ENCODE measurements around the gene IL17C.
A peak's percentile ranks its signal among the peaks of the same experiment; 100 is the strongest.
"Not testable (repeated sequence)": the region's sequence is repeated elsewhere in the genome, so short reads cannot be mapped to it uniquely, and the experiment has no call there.

The IL17C gene

GRCh38 chr16:88600539-88600896, 37.9 kb upstream of the IL17C start:
- H3K27ac Mint-ChIP-seq, result no peak overlapping the region
- H3K4me1 Mint-ChIP-seq, result peaks cover 20 to 32% of the 10 kb centered on the region in 2 donors
- no peak for ATAC-seq (replicated peaks)
- no peak for DNase-seq
- no peak overlapping the region for H3K4me3 Mint-ChIP-seq
- H3K27me3 Mint-ChIP-seq, result no peaks in the 10 kb centered on the region
- H3K9me3 Mint-ChIP-seq, result no peaks in the 10 kb centered on the region
- peaks cover 39 to 56% of the 10 kb centered on the region in 2 donors for H3K36me3 Mint-ChIP-seq

DNA sequence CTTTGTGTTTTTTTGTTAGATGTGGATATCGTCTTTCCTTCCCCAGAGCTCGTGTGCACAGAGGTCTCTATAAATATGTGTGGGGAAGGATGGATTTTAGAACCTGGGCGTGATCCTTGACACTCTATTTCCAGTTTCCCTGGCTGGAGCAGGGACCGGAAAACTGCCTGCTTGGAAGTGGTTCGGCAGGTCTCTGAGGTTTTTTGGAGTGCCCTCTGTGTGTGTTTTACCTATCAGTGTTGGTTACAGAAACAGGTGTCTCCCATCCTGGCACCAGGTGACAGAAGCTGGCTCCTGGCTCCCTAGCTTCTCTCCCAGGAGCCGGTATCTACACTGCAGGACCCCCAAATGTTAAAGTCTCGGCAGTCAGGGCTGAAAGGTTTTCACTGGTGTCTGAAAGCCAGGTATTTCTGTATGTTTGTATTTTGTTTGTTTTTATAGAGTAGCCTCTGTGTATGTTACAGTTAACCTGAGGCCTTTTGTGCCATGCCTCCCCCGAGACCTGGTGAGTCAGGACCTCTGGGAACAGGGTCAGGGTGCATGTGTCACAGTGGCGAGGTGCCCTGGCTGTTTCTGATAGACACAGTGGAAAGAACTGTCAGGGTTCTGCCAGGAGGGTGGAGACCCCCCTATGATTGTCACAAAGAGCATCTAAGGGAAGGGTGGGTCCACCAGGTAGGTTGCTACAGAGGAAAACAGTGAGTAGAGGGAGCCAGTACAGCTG, 36.9 kb upstream of the IL17C start:
- no peak overlapping the region for H3K27ac Mint-ChIP-seq
- H3K9me3 Mint-ChIP-seq, result no peaks in the 10 kb centered on the region
- H3K27me3 Mint-ChIP-seq, result no peaks in the 10 kb centered on the region
- DNase-seq (no peak), ATAC-seq (replicated peaks) (peak in 1 of 2 donors; percentile 41)
- H3K4me3 Mint-ChIP-seq, result no peak overlapping the region
- peaks cover 38 to 53% of the 10 kb centered on the region in 2 donors for H3K36me3 Mint-ChIP-seq
- H3K4me1 Mint-ChIP-seq, result peaks cover 20 to 32% of the 10 kb centered on the region in 2 donors

GRCh38 chr16:88602091-88602490, 36.3 kb upstream of the IL17C start:
- ATAC-seq (replicated peaks), result no peak
- H3K27ac Mint-ChIP-seq, result no peak overlapping the region

GRCh38 chr16:88605186-88606147, 32.9 kb upstream of the IL17C start:
- peaks cover 18 to 40% of the 10 kb centered on the region in 2 donors for H3K4me1 Mint-ChIP-seq
- no peak for ATAC-seq (replicated peaks)
- no peak overlapping the region for H3K27ac Mint-ChIP-seq
- no peaks in the 10 kb centered on the region for H3K9me3 Mint-ChIP-seq
- H3K4me3 Mint-ChIP-seq, result no peak overlapping the region
- no peak for DNase-seq
- H3K36me3 Mint-ChIP-seq, result peaks cover 45 to 57% of the 10 kb centered on the region in 2 donors
- no peaks in the 10 kb centered on the region for H3K27me3 Mint-ChIP-seq

More at GRCh38 chr16:88602091-88602490, 36.3 kb upstream of the IL17C start:
- Mint-ChIP-seq H3K4me1 (peaks cover 18 to 33% of the 10 kb centered on the region in 2 donors), H3K4me3 (no peak overlapping the region), H3K27me3 (no peaks in the 10 kb centered on the region), H3K36me3 (peaks cover 35 to 58% of the 10 kb centered on the region in 2 donors), H3K9me3 (no peaks in the 10 kb centered on the region)
- no peak for DNase-seq

GRCh38 chr16:88606148-88606757, 32.1 kb upstream of the IL17C start:
- ATAC-seq (replicated peaks), result no peak
- no peak for DNase-seq
- H3K4me1 Mint-ChIP-seq, result peaks cover 15 to 35% of the 10 kb centered on the region in 2 donors
- H3K27ac Mint-ChIP-seq, result no peak overlapping the region
- H3K4me3 Mint-ChIP-seq, result no peak overlapping the region
- H3K27me3 Mint-ChIP-seq, result no peaks in the 10 kb centered on the region
- H3K9me3 Mint-ChIP-seq, result no peaks in the 10 kb centered on the region
- H3K36me3 Mint-ChIP-seq, result peaks cover 46 to 58% of the 10 kb centered on the region in 2 donors

DNA sequence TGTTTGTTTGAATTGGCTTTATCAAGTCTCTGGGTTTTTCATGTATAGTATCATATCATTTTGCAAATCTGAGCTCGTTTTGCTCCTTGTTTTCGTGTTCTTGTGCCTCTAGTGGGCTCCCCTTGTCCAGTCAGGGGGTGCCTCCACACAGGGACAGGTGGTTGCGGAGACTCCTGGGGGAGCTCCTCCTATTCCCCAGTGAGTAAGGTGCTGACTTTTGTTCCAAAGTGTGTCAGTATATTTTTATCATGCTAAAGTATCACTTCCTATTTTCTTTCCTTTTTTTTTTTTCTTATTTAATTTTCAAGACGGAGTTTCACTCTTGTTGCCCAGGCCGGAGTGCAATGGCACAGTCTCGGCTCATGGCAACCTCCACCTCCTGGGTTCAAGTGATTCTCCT, 30.3 kb upstream of the IL17C start:
- ATAC-seq (replicated peaks) (peak; percentile 60 to 74), DNase-seq (no peak)
- peak overlapping the region; percentile 39 to 60 for H3K4me3 Mint-ChIP-seq
- H3K36me3 Mint-ChIP-seq, result peaks cover 43 to 53% of the 10 kb centered on the region in 2 donors
- no peaks in the 10 kb centered on the region for H3K9me3 Mint-ChIP-seq
- no peaks in the 10 kb centered on the region for H3K27me3 Mint-ChIP-seq
- peaks cover 11 to 32% of the 10 kb centered on the region in 2 donors for H3K4me1 Mint-ChIP-seq
- peak overlapping the region; percentile 4 for H3K27ac Mint-ChIP-seq

- DNase-seq; H3K9me3 Mint-ChIP-seq; ATAC-seq (replicated peaks); H3K27ac Mint-ChIP-seq; H3K4me3 Mint-ChIP-seq; H3K27me3 Mint-ChIP-seq: not testable (repeated sequence)
- peaks cover 16 to 45% of the 10 kb centered on the region in 2 donors for H3K4me1 Mint-ChIP-seq
- H3K36me3 Mint-ChIP-seq, result peaks cover 49 to 59% of the 10 kb centered on the region in 2 donors
Measured at GRCh38 chr16:88609426-88609825, 28.9 kb upstream of the IL17C start.

GRCh38 chr16:88610080-88610479, 28.3 kb upstream of the IL17C start:
- no peak overlapping the region for H3K27ac Mint-ChIP-seq
- DNase-seq (no peak), ATAC-seq (replicated peaks) (no peak)
- H3K36me3 Mint-ChIP-seq, result peaks cover 50 to 62% of the 10 kb centered on the region in 2 donors
- no peaks in the 10 kb centered on the region for H3K9me3 Mint-ChIP-seq
- H3K4me3 Mint-ChIP-seq, result no peak overlapping the region
- no peaks in the 10 kb centered on the region for H3K27me3 Mint-ChIP-seq
- peaks cover 17 to 49% of the 10 kb centered on the region in 2 donors for H3K4me1 Mint-ChIP-seq

DNA sequence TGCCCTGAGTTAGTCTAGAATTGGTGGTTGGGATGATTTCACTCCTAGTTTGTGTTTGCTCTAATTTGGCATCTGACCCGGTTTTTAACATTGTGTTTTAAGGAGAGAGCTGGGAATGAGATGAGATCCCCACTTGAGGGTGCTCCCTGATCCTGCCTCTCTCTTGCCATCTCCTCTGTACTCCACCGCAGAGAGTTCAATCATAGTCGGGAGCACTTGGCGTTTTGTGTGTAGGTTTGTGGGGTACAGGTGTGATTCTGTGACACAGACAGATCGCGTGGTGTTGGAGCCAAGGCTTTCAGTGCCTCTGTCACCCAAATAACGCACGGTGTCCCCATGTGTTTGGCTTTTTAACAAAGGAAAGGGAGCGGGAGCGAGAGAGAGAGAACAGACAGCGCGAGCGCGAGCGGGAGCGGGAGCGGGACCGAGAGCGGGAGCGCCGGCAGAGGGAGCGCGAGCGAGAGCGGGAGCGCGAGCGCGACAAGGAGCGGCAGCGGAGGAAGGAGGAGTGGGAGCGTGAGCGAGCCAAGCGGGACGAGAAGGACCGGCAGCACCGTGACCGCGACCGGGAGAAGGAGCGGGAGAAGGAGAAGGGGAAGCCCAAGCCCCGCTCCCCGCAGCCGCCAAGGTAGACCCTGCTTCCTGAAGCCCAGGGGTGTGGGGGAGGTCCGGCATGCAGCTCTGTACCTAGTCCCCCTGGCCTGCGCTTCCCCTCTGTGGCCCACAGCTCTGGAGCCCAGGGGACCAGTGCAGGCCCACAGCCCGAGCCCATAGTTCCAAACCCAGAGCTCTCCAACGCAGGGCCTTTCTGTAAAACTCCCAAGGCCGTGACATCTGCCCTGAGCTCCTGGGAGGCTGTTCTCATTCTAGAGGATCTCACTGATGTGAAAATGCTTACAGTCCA, 27.2 kb upstream of the IL17C start:
- Mint-ChIP-seq H3K36me3 (peaks cover 49 to 66% of the 10 kb centered on the region in 2 donors), H3K9me3 (no peaks in the 10 kb centered on the region), H3K27ac (peak overlapping the region; percentile 56)

GRCh38 chr16:88613293-88613692, 25.1 kb upstream of the IL17C start:
- Mint-ChIP-seq H3K9me3 (no peaks in the 10 kb centered on the region), H3K4me1 (peaks cover 12 to 40% of the 10 kb centered on the region in 2 donors), H3K36me3 (peaks cover 44 to 64% of the 10 kb centered on the region in 2 donors), H3K27me3 (no peaks in the 10 kb centered on the region), H3K4me3 (no peak overlapping the region), H3K27ac (no peak overlapping the region)
- DNase-seq (no peak), ATAC-seq (replicated peaks) (no peak)

More for the DNA sequence above, 27.2 kb upstream of the IL17C start:
- DNase-seq (no peak), ATAC-seq (replicated peaks) (no peak)
- Mint-ChIP-seq H3K27me3 (no peaks in the 10 kb centered on the region), H3K4me3 (no peak overlapping the region), H3K4me1 (peaks cover 20 to 53% of the 10 kb centered on the region in 2 donors)

GRCh38 chr16:88613911-88614817, 24.2 kb upstream of the IL17C start:
- ATAC-seq (replicated peaks), result no peak
- Mint-ChIP-seq H3K27ac (peak overlapping the region; percentile 6), H3K9me3 (no peaks in the 10 kb centered on the region), H3K4me3 (no peak overlapping the region), H3K4me1 (peaks cover 12 to 44% of the 10 kb centered on the region in 2 donors), H3K27me3 (no peaks in the 10 kb centered on the region), H3K36me3 (peaks cover 49 to 69% of the 10 kb centered on the region in 2 donors)
- no peak for DNase-seq

DNA sequence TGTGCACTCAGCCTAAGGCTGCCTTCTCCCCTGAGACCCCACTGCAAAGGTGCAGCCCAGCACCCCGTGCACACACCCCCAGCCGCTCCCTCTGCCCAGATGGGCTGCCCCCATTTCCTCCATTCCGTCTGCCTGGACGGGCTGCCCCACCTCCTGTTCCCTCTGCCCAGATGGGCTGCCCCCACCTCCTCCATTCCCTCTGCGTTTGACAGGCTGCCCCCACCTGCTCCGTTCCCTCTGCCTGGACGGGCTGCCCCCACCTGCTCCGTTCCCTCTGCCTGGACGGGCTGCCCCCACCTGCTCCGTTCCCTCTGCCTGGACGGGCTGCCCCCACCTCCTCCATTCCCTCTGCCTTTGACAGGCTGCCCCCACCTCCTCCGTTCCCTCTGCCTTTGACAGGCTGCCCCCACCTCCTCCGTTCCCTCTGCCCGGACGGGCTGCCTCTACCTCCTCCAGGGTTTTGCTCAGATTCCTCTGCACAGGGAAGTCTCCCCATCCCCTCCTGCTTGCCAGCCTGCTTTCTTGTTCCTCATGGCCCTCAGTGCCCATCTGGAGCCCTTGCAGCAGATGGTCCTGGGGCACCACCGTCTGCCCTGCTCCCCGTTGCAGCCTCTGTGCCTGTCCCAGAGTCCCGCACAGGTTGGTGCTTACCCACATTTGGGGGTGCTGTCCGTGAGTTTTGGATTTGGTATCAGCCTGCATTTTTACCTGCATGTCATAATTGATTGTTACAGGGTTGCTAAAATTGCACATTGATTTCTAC, 23.4 kb upstream of the IL17C start:
- Mint-ChIP-seq H3K4me1 (peaks cover 12 to 44% of the 10 kb centered on the region in 2 donors), H3K4me3 (no peak overlapping the region), H3K27ac (no peak overlapping the region), H3K27me3 (no peaks in the 10 kb centered on the region), H3K36me3 (peaks cover 54 to 72% of the 10 kb centered on the region in 2 donors), H3K9me3 (no peaks in the 10 kb centered on the region)
- DNase-seq (no peak), ATAC-seq (replicated peaks) (no peak)
